HG02884 (cell line): ENCODE results near the gene CXCR5.

Source experiments
- ATAC-seq: cut with Tn5 transposase; IDR thresholded peaks from one replicate; pipeline ENCODE4 v1.9.1; 2021; ENCODE audit warnings: mild to moderate bottlenecking, moderate library complexity; ENCODE audit not compliant: unreplicated experiment

The CXCR5 gene

GRCh38 chr11:118897721-118898310, 14.1 kb downstream of the CXCR5 start:
- no peak for ATAC-seq

- no peak for ATAC-seq
These were observed 15.0 kb downstream of the CXCR5 start for GRCh38 chr11:118898400-118899295.

GRCh38 chr11:118899296-118899688, 15.6 kb downstream of the CXCR5 start:
- ATAC-seq, result no peak

- no peak for ATAC-seq
These were observed 16.1 kb downstream of the CXCR5 start for GRCh38 chr11:118899706-118900360.

- ATAC-seq, result no peak
These were observed 17.1 kb downstream of the CXCR5 start for GRCh38 chr11:118900535-118901384.

GRCh38 chr11:118901494-118902335, 18.0 kb downstream of the CXCR5 start:
- ATAC-seq, result no peak

GRCh38 chr11:118902336-118903203, 18.9 kb downstream of the CXCR5 start:
- ATAC-seq, result no peak

- no peak for ATAC-seq
These were observed 19.7 kb downstream of the CXCR5 start for GRCh38 chr11:118903204-118904015.

- ATAC-seq, result no peak
These were observed 23.7 kb downstream of the CXCR5 start for GRCh38 chr11:118907051-118908042.

GRCh38 chr11:118908264-118908663, 24.6 kb downstream of the CXCR5 start:
- no peak for ATAC-seq

- no peak for ATAC-seq
These were observed 25.4 kb downstream of the CXCR5 start for GRCh38 chr11:118908901-118909618.

- ATAC-seq, result no peak
These were observed 26.1 kb downstream of the CXCR5 start for GRCh38 chr11:118909619-118910308.

- no peak for ATAC-seq
These were observed 26.8 kb downstream of the CXCR5 start for GRCh38 chr11:118910309-118911112.

- ATAC-seq, result no peak
These were observed 27.6 kb downstream of the CXCR5 start for GRCh38 chr11:118911113-118911879.
